ENCODE results near the gene MYBBP1A.
"Not testable (repeated sequence)": the region's sequence is repeated elsewhere in the genome, so short reads cannot be mapped to it uniquely, and the experiment has no call there.

MYBBP1A gene

DNA sequence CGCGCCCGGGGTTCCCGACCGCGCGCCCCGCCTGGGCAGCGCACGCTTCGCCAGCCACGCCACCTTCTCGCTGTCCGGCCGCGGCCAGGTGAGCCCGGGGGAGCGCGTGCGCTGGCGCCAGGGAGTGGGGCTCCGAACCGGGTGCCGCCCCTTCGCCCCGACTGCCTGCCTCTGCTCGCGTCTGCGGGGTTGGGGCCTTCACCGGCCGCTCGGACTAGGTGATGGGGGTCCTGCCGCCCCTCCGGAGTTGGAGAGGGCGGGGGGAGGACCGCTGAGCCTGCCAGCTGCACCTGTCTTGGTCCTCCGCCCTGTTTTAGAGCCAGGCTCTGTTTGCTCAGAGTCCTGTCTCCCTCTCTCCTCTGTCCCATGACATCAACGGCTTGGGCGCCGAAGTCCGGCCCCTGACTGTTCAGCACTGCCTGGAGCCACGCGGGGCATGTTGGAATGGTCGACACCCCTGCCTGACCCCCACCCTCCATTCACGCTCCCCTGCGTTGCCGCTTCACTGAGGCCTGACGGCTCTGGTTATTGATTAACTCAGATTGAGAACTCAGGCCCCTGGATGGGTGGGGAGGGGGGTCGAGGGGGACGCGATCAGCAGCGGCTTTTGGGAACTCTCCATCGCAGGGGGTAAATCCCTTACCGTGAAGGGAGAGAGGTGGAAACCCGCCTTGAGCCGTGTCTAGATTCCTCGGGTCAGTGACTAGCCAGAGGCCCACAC is 29.9 kb upstream of the MYBBP1A start:
- in situ Hi-C loops (cut with HindIII; ENCODE audit: low pct_unique_long_range_greater_than_20kb, low sequenced_read_pairs): no loop called here
- no peak for TF ChIP-seq JUND (IDR thresholded peaks at IDR 0.05; ENCODE audit: low read depth)
- DNase-seq (ENCODE audit: low read depth in 1 of 2, low spot score in 1 of 2): no peak

- in situ Hi-C loops (cut with HindIII; ENCODE audit: low pct_unique_long_range_greater_than_20kb, low sequenced_read_pairs): no loop called here
- no peak for TF ChIP-seq JUND (IDR thresholded peaks at IDR 0.05; ENCODE audit: low read depth)
- peak in 1 of 2 experiments; percentile 30 for DNase-seq (ENCODE audit: low read depth in 1 of 2, low spot score in 1 of 2)
These were observed 29.1 kb upstream of the MYBBP1A start, which contains the start of gene SMTNL2 for GRCh38 chr17:4584101-4584916. Gene SMTNL2 (plus strand): TSS chr17:4584529. CDS start chr17:4584606, 77 bp downstream.

DNA sequence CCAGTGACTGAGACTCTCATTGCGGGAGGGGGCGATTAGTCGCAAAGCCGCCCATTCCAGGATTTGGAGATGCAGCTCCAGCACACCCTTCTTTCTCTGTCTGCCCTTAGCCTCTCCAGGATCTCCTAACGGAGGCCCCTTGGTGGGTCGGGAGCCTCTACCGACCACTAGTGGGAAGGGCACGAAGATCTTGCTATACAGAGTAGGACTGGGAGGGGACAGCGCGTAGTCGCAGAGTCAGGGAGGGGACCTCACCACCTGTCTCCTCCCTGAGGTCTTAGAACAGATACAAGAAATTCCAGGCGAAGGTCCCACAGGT is 28.6 kb upstream of the MYBBP1A start:
- DNase-seq (ENCODE audit: low read depth in 1 of 2, low spot score in 1 of 2): no peak
- no peak for TF ChIP-seq JUND (IDR thresholded peaks at IDR 0.05; ENCODE audit: low read depth)
- in situ Hi-C loops (cut with HindIII; ENCODE audit: low pct_unique_long_range_greater_than_20kb, low sequenced_read_pairs): no loop called here

- no peak for TF ChIP-seq JUND (IDR thresholded peaks at IDR 0.05; ENCODE audit: low read depth)
- in situ Hi-C loops (cut with HindIII; ENCODE audit: low pct_unique_long_range_greater_than_20kb, low sequenced_read_pairs): no loop called here
- no peak for DNase-seq (ENCODE audit: low read depth in 1 of 2, low spot score in 1 of 2)
These were observed 28.0 kb upstream of the MYBBP1A start for GRCh38 chr17:4583206-4583605.

DNA sequence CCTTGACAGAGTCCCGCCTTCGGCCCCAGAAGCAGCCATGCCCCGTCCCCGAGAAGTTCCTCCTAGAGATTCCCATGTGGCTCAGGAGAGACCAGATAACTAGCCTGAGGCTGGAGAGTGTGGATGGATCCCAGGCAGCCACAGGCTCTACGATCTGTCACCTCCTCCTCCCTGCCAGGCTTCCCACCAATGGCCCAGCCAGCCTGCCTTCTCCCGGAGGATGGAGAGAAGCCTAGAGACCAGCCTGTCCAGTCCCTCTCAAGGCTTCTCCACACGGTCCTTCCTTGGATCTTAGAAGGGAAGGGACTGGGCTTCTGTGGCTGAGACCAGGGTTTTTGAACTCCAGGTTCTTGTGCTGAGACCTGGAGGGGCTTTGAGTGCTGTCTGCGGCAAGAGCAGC is 27.5 kb upstream of the MYBBP1A start:
- TF ChIP-seq JUND (IDR thresholded peaks at IDR 0.05; ENCODE audit: low read depth): no peak
- in situ Hi-C loops (cut with HindIII; ENCODE audit: low pct_unique_long_range_greater_than_20kb, low sequenced_read_pairs): no loop called here
- no peak for DNase-seq (ENCODE audit: low read depth in 1 of 2, low spot score in 1 of 2)

DNA sequence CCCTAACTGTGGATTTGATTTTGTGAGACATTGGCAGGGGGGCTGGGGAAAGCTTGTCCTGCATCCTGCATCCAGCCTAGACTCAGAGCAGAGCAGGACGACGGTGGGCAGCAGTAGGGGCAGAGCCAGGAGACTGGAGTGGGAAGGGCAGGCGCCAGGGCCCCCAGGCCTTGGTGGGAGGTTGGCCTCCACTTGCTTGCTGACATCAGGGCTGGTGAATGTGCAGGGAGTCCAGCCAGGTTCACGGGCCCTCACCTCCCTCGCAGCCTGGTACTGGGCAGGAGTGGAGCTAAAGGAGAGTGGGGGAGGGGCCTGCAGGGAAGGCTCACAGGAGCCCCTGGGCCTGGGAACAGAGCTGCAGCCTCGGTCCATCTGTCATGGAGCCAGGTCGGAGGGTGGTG is 26.9 kb upstream of the MYBBP1A start:
- no peak for TF ChIP-seq JUND (IDR thresholded peaks at IDR 0.05; ENCODE audit: low read depth)
- in situ Hi-C loops (cut with HindIII; ENCODE audit: low pct_unique_long_range_greater_than_20kb, low sequenced_read_pairs): no loop called here
- DNase-seq (ENCODE audit: low read depth in 1 of 2, low spot score in 1 of 2): no peak

GRCh38 chr17:4580291-4580690 is 25.1 kb upstream of the MYBBP1A start:
- TF ChIP-seq JUND (IDR thresholded peaks at IDR 0.05; ENCODE audit: low read depth): no peak
- in situ Hi-C loops (cut with HindIII; ENCODE audit: low pct_unique_long_range_greater_than_20kb, low sequenced_read_pairs): no loop called here
- DNase-seq (ENCODE audit: low read depth in 1 of 2, low spot score in 1 of 2): no peak

DNA sequence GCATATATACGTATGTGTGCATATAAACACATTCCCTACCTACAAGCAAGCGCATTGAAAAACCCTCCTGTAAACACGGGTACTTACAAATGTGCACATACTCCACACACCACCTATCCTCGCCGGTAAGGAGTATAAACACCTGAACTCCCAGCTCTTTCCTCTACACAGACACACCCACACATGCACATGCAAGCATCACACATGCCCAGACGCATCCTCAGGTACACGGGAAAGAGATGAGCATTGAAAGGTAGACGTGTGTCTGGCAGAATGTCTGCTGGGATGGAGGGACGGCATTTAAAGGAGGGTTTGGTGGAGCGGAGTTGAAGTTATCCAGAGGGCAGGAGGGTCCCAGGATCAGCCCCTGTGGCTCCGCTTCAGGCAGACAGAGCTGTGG is 24.5 kb upstream of the MYBBP1A start:
- in situ Hi-C loops (cut with HindIII; ENCODE audit: low pct_unique_long_range_greater_than_20kb, low sequenced_read_pairs): no loop called here
- DNase-seq (ENCODE audit: low read depth in 1 of 2, low spot score in 1 of 2): no peak
- TF ChIP-seq JUND (IDR thresholded peaks at IDR 0.05; ENCODE audit: low read depth): no peak

- DNase-seq (ENCODE audit: low read depth in 1 of 2, low spot score in 1 of 2); in situ Hi-C loops (cut with HindIII; ENCODE audit: low pct_unique_long_range_greater_than_20kb, low sequenced_read_pairs): not testable (repeated sequence)
These were observed 23.2 kb upstream of the MYBBP1A start for GRCh38 chr17:4578349-4578748.

GRCh38 chr17:4577386-4577993 is 22.3 kb upstream of the MYBBP1A start:
- no peak for DNase-seq (ENCODE audit: low read depth in 1 of 2, low spot score in 1 of 2)
- no peak for TF ChIP-seq JUND (IDR thresholded peaks at IDR 0.05; ENCODE audit: low read depth)
- in situ Hi-C loops (cut with HindIII; ENCODE audit: low pct_unique_long_range_greater_than_20kb, low sequenced_read_pairs): no loop called here

DNA sequence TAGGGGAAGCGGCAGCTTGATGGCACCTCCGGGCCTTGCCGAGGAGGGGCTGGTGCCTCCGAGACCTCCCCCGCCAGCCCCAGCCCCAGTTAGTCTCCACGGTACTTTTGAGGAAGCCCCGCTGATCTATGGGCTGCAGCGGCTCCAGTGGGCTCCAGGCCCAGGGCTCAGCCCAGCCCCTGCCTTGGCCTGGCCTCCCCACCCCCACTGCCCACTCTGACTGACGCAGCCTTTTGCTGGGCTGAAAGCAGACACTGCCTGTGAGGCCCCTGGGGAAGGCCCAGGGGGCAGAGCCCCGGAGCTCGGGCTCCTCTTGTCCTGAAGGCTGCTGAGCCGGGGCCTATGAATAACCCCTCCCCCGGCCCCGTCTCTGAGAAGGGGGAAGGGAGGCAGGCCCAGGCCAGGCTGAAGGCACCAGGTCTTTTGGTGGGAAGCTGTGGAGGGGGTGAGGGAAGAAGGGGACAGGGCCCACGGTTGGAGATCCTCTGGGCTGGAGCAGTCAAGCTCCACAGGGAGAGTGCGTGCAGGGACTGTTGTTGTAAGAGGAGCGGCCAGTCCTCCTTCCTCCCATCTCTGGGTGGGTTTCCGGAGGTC is 21.6 kb upstream of the MYBBP1A start:
- DNase-seq (ENCODE audit: low read depth in 1 of 2, low spot score in 1 of 2): no peak
- in situ Hi-C loops (cut with HindIII; ENCODE audit: low pct_unique_long_range_greater_than_20kb, low sequenced_read_pairs): no loop called here
- no peak for TF ChIP-seq JUND (IDR thresholded peaks at IDR 0.05; ENCODE audit: low read depth)

GRCh38 chr17:4576161-4576558 is 21.0 kb upstream of the MYBBP1A start:
- no peak for TF ChIP-seq JUND (IDR thresholded peaks at IDR 0.05; ENCODE audit: low read depth)
- in situ Hi-C loops (cut with HindIII; ENCODE audit: low pct_unique_long_range_greater_than_20kb, low sequenced_read_pairs): no loop called here
- DNase-seq (ENCODE audit: low read depth in 1 of 2, low spot score in 1 of 2): no peak
